CD4-positive, alpha-beta T cell treated with Interleukin-15 for 4 hours (primary cell): ENCODE data around the gene DHH.

ENCODE experiments used
- DNase-seq: peaks from one replicate; pipeline ENCODE4 v3.0.0-alpha.2; 2020; ENCODE audit warnings: low spot score

The DHH gene

GRCh38 chr12:49050507-49051372 lies 43.9 kb downstream of the DHH start:
- no peak for DNase-seq

GRCh38 chr12:49049566-49050224 lies 44.9 kb downstream of the DHH start:
- DNase-seq, result no peak

- no peak for DNase-seq
These were observed 45.6 kb downstream of the DHH start for GRCh38 chr12:49048953-49049352.

- no peak for DNase-seq
These were observed 48.3 kb downstream of the DHH start for GRCh38 chr12:49046129-49046895.

- DNase-seq, result no peak
These were observed 49.9 kb downstream of the DHH start for GRCh38 chr12:49044660-49045059.

GRCh38 chr12:49043856-49044258 lies 50.7 kb downstream of the DHH start:
- DNase-seq, result peak; percentile 82

- DNase-seq, result no peak
These were observed 51.4 kb downstream of the DHH start for GRCh38 chr12:49043241-49043640.

- DNase-seq, result no peak
These were observed 52.6 kb downstream of the DHH start for GRCh38 chr12:49041881-49042484.

GRCh38 chr12:49041036-49041880 lies 53.3 kb downstream of the DHH start:
- DNase-seq, result no peak

GRCh38 chr12:49040364-49040855 lies 54.2 kb downstream of the DHH start:
- no peak for DNase-seq

- DNase-seq, result no peak
These were observed 54.9 kb downstream of the DHH start for GRCh38 chr12:49039421-49040363.

- no peak for DNase-seq
These were observed 56.2 kb downstream of the DHH start for GRCh38 chr12:49038291-49038955.

- DNase-seq, result no peak
These were observed 56.7 kb downstream of the DHH start for GRCh38 chr12:49037947-49038237.

GRCh38 chr12:49037111-49037946 lies 57.3 kb downstream of the DHH start:
- no peak for DNase-seq
